GM12891 (cell line): Measurements from ENCODE around the gene PPP1R13B.

ENCODE experiments used
- POLR2A ChIP-seq: IDR thresholded peaks from 2 replicates; pipeline ENCODE4 v1.6.1; 2011; ENCODE audit warnings: low read depth, low read length, control low read depth
- POLR2AphosphoS5 ChIP-seq: IDR thresholded peaks from 2 replicates; pipeline ENCODE4 v1.6.1; 2011; ENCODE audit warnings: low read depth, low read length, control low read depth

- TF ChIP-seq POLR2A (no peak), POLR2AphosphoS5 (no peak)
Measured at GRCh38 chr14:103859416-103860202, 12.2 kb upstream of the PPP1R13B start.
